Nephron (organoid): ENCODE results near the gene PPP1R11.

Experiments
- H3K27ac Mint-ChIP-seq, 3 experiments: 2 replicates each; pipeline ENCODE4 v1.8.0; 2020; ENCODE audit warnings: mixed read lengths in 3 of 3, mild to moderate bottlenecking in 2 of 3, moderate library complexity in 1 of 3
- H3K27me3 Mint-ChIP-seq: 2 replicates; pipeline ENCODE4 v1.8.0; 2021; ENCODE audit warnings: low read depth, mild to moderate bottlenecking, moderate library complexity, mixed read lengths
- H3K36me3 Mint-ChIP-seq: 2 replicates; pipeline ENCODE4 v1.8.0; 2020; ENCODE audit warnings: low read depth, mixed read lengths
- H3K4me1 Mint-ChIP-seq: 2 replicates; pipeline ENCODE4 v1.8.0; 2020; ENCODE audit warnings: mixed read lengths
- H3K4me3 Mint-ChIP-seq, 3 experiments: 2 replicates each; pipeline ENCODE4 v1.8.0; 2020; ENCODE audit warnings: mild to moderate bottlenecking in 3 of 3, mixed read lengths in 3 of 3, moderate library complexity in 2 of 3
- H3K9me3 Mint-ChIP-seq: 2 replicates; pipeline ENCODE4 v1.8.0; 2020; ENCODE audit warnings: mixed read lengths
- CTCF ChIP-seq, 3 experiments: fragments of 200-600 bp; sonication (generic); IDR thresholded peaks; one replicate each; pipeline ENCODE4 v1.5.0; 2021; ENCODE audit warnings: antibody characterized with exemption in 3 of 3; ENCODE audit not compliant: unreplicated experiment in 3 of 3

PPP1R11 gene

GRCh38 chr6:30041821-30042220 lies 25.2 kb upstream of the PPP1R11 start:
- no peak for TF ChIP-seq CTCF (IDR thresholded peaks at IDR 0.05; ENCODE audit: unreplicated experiment in 3 of 3)
- no peak overlapping the region for H3K27ac Mint-ChIP-seq
- H3K36me3 Mint-ChIP-seq: no peaks in the 10 kb centered on the region
- no peaks in the 10 kb centered on the region for H3K9me3 Mint-ChIP-seq
- peaks cover 15% of the 10 kb centered on the region for H3K4me1 Mint-ChIP-seq
- H3K4me3 Mint-ChIP-seq: no peak overlapping the region
- no peaks in the 10 kb centered on the region for H3K27me3 Mint-ChIP-seq

- Mint-ChIP-seq H3K4me3 (no peak overlapping the region), H3K4me1 (peaks cover 15% of the 10 kb centered on the region), H3K9me3 (no peaks in the 10 kb centered on the region), H3K27me3 (no peaks in the 10 kb centered on the region), H3K36me3 (no peaks in the 10 kb centered on the region), H3K27ac (no peak overlapping the region)
- TF ChIP-seq CTCF (IDR thresholded peaks at IDR 0.05; ENCODE audit: unreplicated experiment in 3 of 3): no peak
Observed at GRCh38 chr6:30042476-30042875, 24.5 kb upstream of the PPP1R11 start.

- Mint-ChIP-seq H3K4me1 (peaks cover 15% of the 10 kb centered on the region), H3K27me3 (no peaks in the 10 kb centered on the region)
- no peak for TF ChIP-seq CTCF (IDR thresholded peaks at IDR 0.05; ENCODE audit: unreplicated experiment in 3 of 3)
Observed at GRCh38 chr6:30042914-30043313, 24.1 kb upstream of the PPP1R11 start.

GRCh38 chr6:30043744-30044143 lies 23.3 kb upstream of the PPP1R11 start:
- Mint-ChIP-seq H3K4me3 (no peak overlapping the region), H3K27ac (no peak overlapping the region), H3K4me1 (peaks cover 15% of the 10 kb centered on the region), H3K9me3 (no peaks in the 10 kb centered on the region), H3K36me3 (no peaks in the 10 kb centered on the region), H3K27me3 (no peaks in the 10 kb centered on the region)
- no peak for TF ChIP-seq CTCF (IDR thresholded peaks at IDR 0.05; ENCODE audit: unreplicated experiment in 3 of 3)

More at GRCh38 chr6:30042914-30043313, 24.1 kb upstream of the PPP1R11 start:
- Mint-ChIP-seq H3K9me3 (no peaks in the 10 kb centered on the region), H3K27ac (no peak overlapping the region), H3K4me3 (no peak overlapping the region), H3K36me3 (no peaks in the 10 kb centered on the region)

GRCh38 chr6:30044630-30045029 lies 22.4 kb upstream of the PPP1R11 start:
- Mint-ChIP-seq H3K9me3 (no peaks in the 10 kb centered on the region), H3K27ac (no peak overlapping the region), H3K4me1 (peaks cover 15% of the 10 kb centered on the region), H3K27me3 (no peaks in the 10 kb centered on the region), H3K36me3 (no peaks in the 10 kb centered on the region), H3K4me3 (no peak overlapping the region)
- TF ChIP-seq CTCF (IDR thresholded peaks at IDR 0.05; ENCODE audit: unreplicated experiment in 3 of 3): no peak

- Mint-ChIP-seq H3K27ac (no peak overlapping the region), H3K4me1 (peaks cover 12% of the 10 kb centered on the region), H3K9me3 (no peaks in the 10 kb centered on the region), H3K27me3 (no peaks in the 10 kb centered on the region), H3K36me3 (no peaks in the 10 kb centered on the region), H3K4me3 (no peak overlapping the region)
- no peak for TF ChIP-seq CTCF (IDR thresholded peaks at IDR 0.05; ENCODE audit: unreplicated experiment in 3 of 3)
Observed at GRCh38 chr6:30047220-30047619, 19.8 kb upstream of the PPP1R11 start.
